Measurements from ENCODE around the gene CDC14C.

The CDC14C gene

GRCh38 chr7:48938539-48939295, 14.4 kb downstream of the CDC14C start:
- no peak overlapping the region for H3K4me3 ChIP-seq (replicated peaks in 1 of 2; ENCODE audit: low read depth in 2 of 2, low read length in 2 of 2)
- TF ChIP-seq CTCF (IDR thresholded peaks at IDR 0.05; ENCODE audit: low read depth, low read length): no peak
- peak; percentile 28 to 67 for DNase-seq (ENCODE audit: low read depth in 2 of 2)

DNA sequence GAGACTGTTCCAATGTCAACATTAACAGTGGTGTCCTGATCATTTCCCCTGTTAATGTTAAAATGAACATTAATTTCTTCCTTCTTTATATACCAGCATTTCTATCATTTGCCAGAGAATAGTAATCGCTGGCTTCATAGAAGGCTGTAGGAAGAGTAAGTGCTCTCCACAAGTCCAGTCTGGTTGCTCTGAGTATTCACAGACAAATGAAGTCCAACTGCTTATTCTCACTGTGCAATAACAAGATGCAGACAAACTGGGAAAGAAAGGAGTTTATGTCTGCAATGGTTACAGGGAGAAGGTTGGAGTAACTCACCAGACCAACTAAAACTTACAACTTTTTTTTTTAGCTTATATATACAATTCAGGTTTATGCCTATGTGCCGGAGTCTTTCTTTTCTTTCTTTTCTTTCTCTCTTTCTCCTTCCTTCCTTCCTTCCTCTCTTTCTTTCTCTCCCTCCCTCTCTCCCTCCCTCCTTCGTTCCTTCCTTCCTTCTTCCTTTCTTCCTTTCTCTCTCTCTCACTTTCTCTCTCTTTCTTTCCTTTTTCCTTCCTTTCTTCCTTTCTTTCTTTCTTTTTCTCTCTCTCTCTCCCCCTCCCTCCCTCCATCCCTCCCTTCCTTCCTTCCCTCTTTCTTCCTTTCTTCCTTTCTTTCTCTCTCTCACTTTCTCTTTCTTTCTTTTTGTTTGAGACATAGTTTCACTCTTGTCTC, 19.1 kb downstream of the CDC14C start:
- H3K4me3 ChIP-seq (replicated peaks in 1 of 2; ENCODE audit: low read depth in 2 of 2, low read length in 2 of 2): no peak overlapping the region
- TF ChIP-seq CTCF (IDR thresholded peaks at IDR 0.05; ENCODE audit: low read depth, low read length): no peak
- no peak for DNase-seq (ENCODE audit: low read depth in 2 of 2)

DNA sequence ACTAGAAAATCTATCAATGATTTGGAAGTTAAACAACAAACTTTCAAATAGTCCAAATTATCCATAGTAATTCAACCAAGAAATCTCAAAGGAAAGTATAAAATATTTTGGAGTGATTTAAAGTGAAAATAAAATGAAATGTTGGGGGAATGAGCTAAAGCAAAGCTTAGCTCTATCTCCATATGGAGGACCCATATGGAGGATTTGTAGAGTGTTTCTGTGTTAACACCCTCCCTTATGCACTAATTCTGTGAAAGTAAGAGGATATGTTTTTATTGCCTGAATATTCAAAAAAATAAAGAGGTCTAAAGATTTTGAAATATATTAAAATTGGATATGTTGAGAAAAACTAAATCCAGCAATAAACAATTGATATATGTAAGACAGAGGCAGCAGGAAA, 31.6 kb downstream of the CDC14C start:
- no peak for TF ChIP-seq CTCF (IDR thresholded peaks at IDR 0.05; ENCODE audit: low read depth, low read length)
- no peak for DNase-seq (ENCODE audit: low read depth in 2 of 2)

DNA sequence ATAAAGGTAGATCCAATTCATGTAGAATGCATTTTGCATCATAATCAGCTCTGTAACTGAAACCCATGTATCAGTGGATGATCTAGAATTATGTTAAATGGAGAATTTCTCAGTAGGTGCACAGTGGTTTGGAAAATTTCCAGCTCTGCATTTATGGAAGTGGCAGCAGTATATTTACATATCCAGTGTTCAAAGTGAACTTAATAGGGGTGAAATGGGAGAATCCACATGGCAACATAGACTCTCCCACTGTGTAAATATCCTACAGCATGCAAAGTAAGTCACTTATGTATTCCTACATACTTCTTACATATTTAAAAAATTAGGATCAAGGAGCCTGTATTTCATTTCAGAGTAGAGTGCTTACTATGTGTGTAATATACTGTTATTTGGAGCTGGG, 35.3 kb downstream of the CDC14C start:
- no peak for TF ChIP-seq CTCF (IDR thresholded peaks at IDR 0.05; ENCODE audit: low read depth, low read length)

More for the DNA sequence above, 31.6 kb downstream of the CDC14C start:
- H3K4me3 ChIP-seq (replicated peaks in 1 of 2; ENCODE audit: low read depth in 2 of 2, low read length in 2 of 2): no peak overlapping the region

GRCh38 chr7:48962821-48963505, 38.6 kb downstream of the CDC14C start:
- no peak overlapping the region for H3K4me3 ChIP-seq (replicated peaks in 1 of 2; ENCODE audit: low read depth in 2 of 2, low read length in 2 of 2)
- no peak for TF ChIP-seq CTCF (IDR thresholded peaks at IDR 0.05; ENCODE audit: low read depth, low read length)
- no peak for DNase-seq (ENCODE audit: low read depth in 2 of 2)

More for the DNA sequence above, 35.3 kb downstream of the CDC14C start:
- H3K4me3 ChIP-seq (replicated peaks in 1 of 2; ENCODE audit: low read depth in 2 of 2, low read length in 2 of 2): no peak overlapping the region
- no peak for DNase-seq (ENCODE audit: low read depth in 2 of 2)

DNA sequence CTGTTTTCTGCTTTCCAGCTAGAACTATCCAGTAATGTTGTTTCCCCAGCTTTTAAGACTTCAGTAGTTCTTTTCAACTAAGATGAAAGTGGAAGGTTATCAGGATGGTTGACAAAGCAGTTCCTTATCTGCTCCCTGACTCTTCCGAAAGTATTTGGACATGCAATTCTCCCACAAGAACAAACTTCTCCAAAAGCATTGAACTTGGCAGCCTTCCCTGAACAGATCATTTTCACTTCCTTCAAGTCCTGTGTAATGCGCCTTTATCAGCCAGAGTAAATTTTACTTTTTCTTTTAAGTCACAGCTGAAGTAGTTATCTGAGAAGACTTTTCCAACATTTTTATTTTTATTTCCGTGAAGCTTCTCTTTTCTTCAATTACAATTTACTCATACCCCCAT, 39.7 kb downstream of the CDC14C start:
- no peak for TF ChIP-seq CTCF (IDR thresholded peaks at IDR 0.05; ENCODE audit: low read depth, low read length)
- no peak overlapping the region for H3K4me3 ChIP-seq (replicated peaks in 1 of 2; ENCODE audit: low read depth in 2 of 2, low read length in 2 of 2)
- peak in 1 of 2 donors; percentile 3 for DNase-seq (ENCODE audit: low read depth in 2 of 2)

Data from cardiac fibroblast (primary cell).